Natural killer cell (primary cell): ENCODE results near the gene SAA4. TPM values are rescaled to one million over a fixed set of nuclear protein-coding genes. Genes with fewer than 3 reads are reported as not detected.

Experiments used
- ATAC-seq, 3 donors: fragments of 150-1000 bp in 2 of 3; fragments of 200-7000 bp in 1 of 3; cut with Tn5 transposase; 1 replicate in 1 of 3; 2 replicates in 2 of 3; pipeline ENCODE4 v1.10.0; 2021; ENCODE audit warnings: mild to moderate bottlenecking in 2 of 3, moderate library complexity in 2 of 3
- DNase-seq, 2 donors: peaks; one replicate each; pipeline versions ENCODE4 v3.0.0 to v3.0.0-alpha.2; 2013 to 2021; ENCODE audit warnings: mixed read lengths in 1 of 2
- H3K27ac ChIP-seq: one replicate; pipeline ENCODE4 v1.5.1; 2013; ENCODE audit warnings: mild to moderate bottlenecking, low read length
- H3K27me3 ChIP-seq: one replicate; pipeline ENCODE4 v1.6.1; 2013; ENCODE audit warnings: low read length; ENCODE audit not compliant: control insufficient read depth, insufficient read depth
- H3K36me3 ChIP-seq: one replicate; pipeline ENCODE4 v1.6.1; 2013; ENCODE audit warnings: low read length; ENCODE audit not compliant: control insufficient read depth, insufficient read depth
- H3K4me1 ChIP-seq: one replicate; pipeline ENCODE4 v1.6.1; 2013; ENCODE audit warnings: low read length; ENCODE audit not compliant: control insufficient read depth, insufficient read depth
- H3K4me3 ChIP-seq: one replicate; pipeline ENCODE4 v1.5.1; 2013; ENCODE audit warnings: low read length
- H3K9me3 ChIP-seq: one replicate; pipeline ENCODE4 v1.6.1; 2013; ENCODE audit warnings: low read length; ENCODE audit not compliant: control insufficient read depth, insufficient read depth
- H3K27ac Mint-ChIP-seq, 2 donors: one replicate each; pipeline ENCODE4 v1.8.0; 2022; ENCODE audit warnings: mild to moderate bottlenecking in 2 of 2, mixed read lengths in 2 of 2, moderate library complexity in 1 of 2
- H3K27me3 Mint-ChIP-seq, 2 donors: one replicate each; pipeline ENCODE4 v1.8.0; 2022; ENCODE audit warnings: low read depth in 2 of 2, mixed read lengths in 2 of 2
- H3K36me3 Mint-ChIP-seq: one replicate; pipeline ENCODE4 v1.8.0; 2022; ENCODE audit warnings: mixed read lengths
- H3K4me1 Mint-ChIP-seq, 2 donors: one replicate each; pipeline ENCODE4 v1.8.0; 2022; ENCODE audit warnings: mixed read lengths in 2 of 2
- H3K4me3 Mint-ChIP-seq: one replicate; pipeline ENCODE4 v1.8.0; 2022; ENCODE audit warnings: mild to moderate bottlenecking, moderate library complexity, mixed read lengths
- H3K9me3 Mint-ChIP-seq, 2 donors: one replicate each; pipeline ENCODE4 v1.8.0; 2022; ENCODE audit warnings: mixed read lengths in 2 of 2
- CTCF ChIP-seq: fragments of 200-600 bp; IDR thresholded peaks from one replicate; pipeline ENCODE4 v1.8.0; 2022; ENCODE audit warnings: antibody characterized with exemption
- WGBS: methylation state at CpG from one replicate; pipeline ENCODE4 v1.1.7; 2013; ENCODE audit warnings: missing lambda C conversion rate; ENCODE audit not compliant: insufficient coverage; 5-methylcytosine and 5-hydroxymethylcytosine counted together
- intact Hi-C: fragments of 100-400 bp; cut with micrococcal nuclease; formaldehyde crosslinking; loops from one replicate; pipeline ENCODE4 v1.14.2; 2022
- total RNA-seq, 4 donors: library from RNA; stranded (reverse); fragments of 120-200 nt in 1 of 4; gene quantifications; one replicate each; pipeline versions ENCODE4 v1.2.3 to v1.2.4, GENCODE V29; 2013 to 2022

SAA4 gene, protein sequence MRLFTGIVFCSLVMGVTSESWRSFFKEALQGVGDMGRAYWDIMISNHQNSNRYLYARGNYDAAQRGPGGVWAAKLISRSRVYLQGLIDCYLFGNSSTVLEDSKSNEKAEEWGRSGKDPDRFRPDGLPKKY
- under 1 TPM in 1 of 3 donors, not detected in 2; 0.54 TPM for total RNA-seq
- total RNA-seq (2013) = not detected

GRCh38 chr11:18236664-18237356, at the start of gene SAA4:
Gene SAA4, minus strand, starts transcription at chr11:18236802. Its CDS starts 876 bp downstream, at chr11:18235926.
- no peaks in the 10 kb centered on the region for H3K4me1 Mint-ChIP-seq
- intact Hi-C loops = no loop called here

GRCh38 chr11:18285841-18286240, 49.2 kb upstream of the SAA4 start:
- H3K27ac ChIP-seq = no peak overlapping the region
- peaks cover 59% of the 10 kb centered on the region for H3K36me3 ChIP-seq
- Mint-ChIP-seq H3K4me3 (no peak overlapping the region), H3K9me3 (no peaks in the 10 kb centered on the region), H3K27me3 (no peaks in the 10 kb centered on the region), H3K36me3 (peaks cover 28% of the 10 kb centered on the region), H3K27ac (no peak overlapping the region), H3K4me1 (peaks cover under 1% of the 10 kb centered on the region in 2 donors)
- WGBS = 95% methylated on average over 1 of the region's 1 CpG
- ATAC-seq = no peak
- H3K9me3 ChIP-seq = no peaks in the 10 kb centered on the region
- no peaks in the 10 kb centered on the region for H3K4me1 ChIP-seq
- H3K4me3 ChIP-seq = no peak overlapping the region
- intact Hi-C loops = no loop called here
- no peaks in the 10 kb centered on the region for H3K27me3 ChIP-seq
- DNase-seq = no peak
- no peak for TF ChIP-seq CTCF

More at GRCh38 chr11:18236664-18237356, at the start of gene SAA4:
- no peak within 1 kb of the TSS for H3K27ac Mint-ChIP-seq
- DNase-seq = no peak
- no peak for ATAC-seq
- no peak within 1 kb of the TSS for H3K4me3 ChIP-seq
- H3K9me3 Mint-ChIP-seq = no peaks in the 10 kb centered on the region
- TF ChIP-seq CTCF = no peak
- peaks cover 35 to 74% of the 10 kb centered on the region in 2 donors for H3K27me3 Mint-ChIP-seq
- peaks cover 13% of the 10 kb centered on the region for H3K27me3 ChIP-seq
- no peaks in the 10 kb centered on the region for H3K36me3 ChIP-seq
- H3K27ac ChIP-seq = no peak within 1 kb of the TSS
- no peaks in the 10 kb centered on the region for H3K4me1 ChIP-seq
- no peak within 1 kb of the TSS for H3K4me3 Mint-ChIP-seq
- no peaks in the 10 kb centered on the region for H3K36me3 Mint-ChIP-seq
- 87% methylated on average over 2 of the region's 2 CpGs for WGBS
- H3K9me3 ChIP-seq = no peaks in the 10 kb centered on the region

- H3K4me3 Mint-ChIP-seq = no peak overlapping the region
- intact Hi-C loops = no loop called here
- no peak overlapping the region for H3K27ac Mint-ChIP-seq
- no peak for TF ChIP-seq CTCF
- H3K27me3 Mint-ChIP-seq = no peaks in the 10 kb centered on the region
- H3K4me1 Mint-ChIP-seq = peaks cover 5 to 8% of the 10 kb centered on the region in 2 donors
- H3K27me3 ChIP-seq = no peaks in the 10 kb centered on the region
- no peak for DNase-seq
- H3K36me3 Mint-ChIP-seq = peaks cover 40% of the 10 kb centered on the region
- no peaks in the 10 kb centered on the region for H3K4me1 ChIP-seq
- H3K4me3 ChIP-seq = no peak overlapping the region
- WGBS = 91% methylated on average over 2 of the region's 2 CpGs
- ATAC-seq = no peak
- peak overlapping the region; percentile 12 for H3K27ac ChIP-seq
- H3K9me3 ChIP-seq = no peaks in the 10 kb centered on the region
- H3K9me3 Mint-ChIP-seq = no peaks in the 10 kb centered on the region
- peaks cover 57% of the 10 kb centered on the region for H3K36me3 ChIP-seq
Observed at GRCh38 chr11:18282626-18283025, 46.0 kb upstream of the SAA4 start.
